Keratinocyte (primary cell): ENCODE measurements around the gene NPM3. TPM values are rescaled to one million over a fixed set of nuclear protein-coding genes. Genes with fewer than 3 reads are reported as not detected.
A peak's percentile ranks its signal among the peaks of the same experiment; 100 is the strongest.

Experiments
- DNase-seq: peaks from one replicate; pipeline ENCODE4 v3.0.0-alpha.2; 2011; ENCODE audit warnings: low read depth, missing footprints, low spot score
- FAIRE-seq: peaks from 2 replicates; lab custom pipeline; 2011; peaks lifted over from hg19 to GRCh38; lab: Jason Lieb, UNC
- H2AFZ ChIP-seq: 2 replicates; pipeline ENCODE4 v1.6.0; 2012; ENCODE audit warnings: low read length, control low read depth, inconsistent platforms; ENCODE audit not compliant: control insufficient read depth
- H3K27ac ChIP-seq: 2 replicates; pipeline ENCODE4 v1.5.1; 2011; ENCODE audit warnings: low read length; ENCODE audit not compliant: control insufficient read depth, insufficient read depth
- H3K27me3 ChIP-seq: 3 replicates; pipeline ENCODE4 v1.6.0; 2011; ENCODE audit warnings: low read length; ENCODE audit not compliant: control insufficient read depth, insufficient read depth; ENCODE audit errors: extremely low read depth
- H3K36me3 ChIP-seq, 2 experiments: 2 replicates in 1 of 2; 3 replicates in 1 of 2; pipeline ENCODE4 v1.5.1; 2011; ENCODE audit warnings: low read length in 2 of 2, mild to moderate bottlenecking in 1 of 2; ENCODE audit not compliant: control insufficient read depth in 2 of 2, insufficient read depth in 2 of 2; ENCODE audit errors: extremely low read depth in 1 of 2
- H3K4me1 ChIP-seq: 3 replicates; pipeline ENCODE4 v1.5.1; 2011; ENCODE audit warnings: low read length; ENCODE audit not compliant: control insufficient read depth, insufficient read depth; ENCODE audit errors: extremely low read depth
- H3K4me2 ChIP-seq: 3 replicates; pipeline ENCODE4 v1.6.0; 2011; ENCODE audit warnings: low read depth, low read length; ENCODE audit not compliant: control insufficient read depth, insufficient read depth; ENCODE audit errors: extremely low read depth
- H3K4me3 ChIP-seq, 3 experiments: fragments of 200-600 bp in 1 of 3; sonication (generic) in 1 of 3; 2 replicates in 2 of 3; 3 replicates in 1 of 3; pipeline ENCODE4 v1.5.1; 2011 to 2016; ENCODE audit warnings: low read length in 3 of 3, mild to moderate bottlenecking in 3 of 3, control low read depth in 2 of 3, inconsistent platforms in 1 of 3, low read depth in 1 of 3, mixed read lengths in 1 of 3, mixed run types in 1 of 3, moderate library complexity in 1 of 3; ENCODE audit not compliant: control insufficient read depth in 2 of 3, insufficient read depth in 2 of 3; ENCODE audit errors: extremely low read depth in 1 of 3
- H3K79me2 ChIP-seq: 2 replicates; pipeline ENCODE4 v1.6.0; 2012; ENCODE audit warnings: low read length; ENCODE audit not compliant: control insufficient read depth, insufficient read depth
- H3K9ac ChIP-seq: 3 replicates; pipeline ENCODE4 v1.6.0; 2011; ENCODE audit warnings: low read length; ENCODE audit not compliant: control insufficient read depth, insufficient read depth; ENCODE audit errors: extremely low read depth
- H3K9me1 ChIP-seq: 3 replicates; pipeline ENCODE4 v1.6.0; 2011; ENCODE audit warnings: low read length; ENCODE audit not compliant: control insufficient read depth, insufficient read depth; ENCODE audit errors: extremely low read depth
- H3K9me3 ChIP-seq: 2 replicates; pipeline ENCODE4 v1.5.1; 2012; ENCODE audit warnings: low read depth, low read length; ENCODE audit not compliant: control insufficient read depth
- H4K20me1 ChIP-seq: 3 replicates; pipeline ENCODE4 v1.6.0; 2011; ENCODE audit warnings: low read length; ENCODE audit not compliant: control insufficient read depth, insufficient read depth; ENCODE audit errors: extremely low read depth
- EZH2 ChIP-seq: IDR thresholded peaks from one replicate; pipeline ENCODE4 v1.6.1; 2012; ENCODE audit warnings: inconsistent platforms, mild to moderate bottlenecking, low read length, moderate library complexity
- dilution Hi-C: fragments of 300-500 bp; cut with MboI; formaldehyde crosslinking; loops from one replicate; pipeline ENCODE4 v1.7.0; 2020; ENCODE audit warnings: low sequenced_read_pairs; ENCODE audit not compliant: extremely low pct_ligation_motif_present
- polyA plus RNA-seq, 5 experiments: library from polyadenylated mRNA; depleted of rRNA in 3 of 5; stranded (reverse) in 3 of 5; stranded (forward) in 1 of 5; unstranded in 1 of 5; fragments of >200 nt; gene quantifications; 1 replicate in 1 of 5; 2 replicates in 3 of 5; 3 replicates in 1 of 5; pipeline versions ENCODE4 v1.2.1 to v1.2.3, GENCODE V29; 2011 to 2012; ENCODE audit warnings: missing spikeins in 2 of 5, low read depth in 1 of 5, low replicate concordance in 1 of 5
- TF ChIP-seq, protein P1 (sequence below), 3 experiments: IDR thresholded peaks in 1 of 3; conservative IDR thresholded peaks in 1 of 3; optimal IDR thresholded peaks in 1 of 3; 2 replicates in 2 of 3; 3 replicates in 1 of 3; pipeline versions ENCODE3 to v1.5.1; 2011; ENCODE audit warnings: low read length in 3 of 3, mild to moderate bottlenecking in 3 of 3, moderate library complexity in 2 of 3, control low read depth in 1 of 3, inconsistent platforms in 1 of 3; ENCODE audit not compliant: insufficient read depth in 2 of 3; ENCODE audit errors: extremely low read depth in 1 of 3

The NPM3 gene
- polyA plus RNA-seq, 1 donor (not counting 4 experiments of a cell fraction or from before 2014, with no cell fraction given) = 77.2 TPM

DNA sequence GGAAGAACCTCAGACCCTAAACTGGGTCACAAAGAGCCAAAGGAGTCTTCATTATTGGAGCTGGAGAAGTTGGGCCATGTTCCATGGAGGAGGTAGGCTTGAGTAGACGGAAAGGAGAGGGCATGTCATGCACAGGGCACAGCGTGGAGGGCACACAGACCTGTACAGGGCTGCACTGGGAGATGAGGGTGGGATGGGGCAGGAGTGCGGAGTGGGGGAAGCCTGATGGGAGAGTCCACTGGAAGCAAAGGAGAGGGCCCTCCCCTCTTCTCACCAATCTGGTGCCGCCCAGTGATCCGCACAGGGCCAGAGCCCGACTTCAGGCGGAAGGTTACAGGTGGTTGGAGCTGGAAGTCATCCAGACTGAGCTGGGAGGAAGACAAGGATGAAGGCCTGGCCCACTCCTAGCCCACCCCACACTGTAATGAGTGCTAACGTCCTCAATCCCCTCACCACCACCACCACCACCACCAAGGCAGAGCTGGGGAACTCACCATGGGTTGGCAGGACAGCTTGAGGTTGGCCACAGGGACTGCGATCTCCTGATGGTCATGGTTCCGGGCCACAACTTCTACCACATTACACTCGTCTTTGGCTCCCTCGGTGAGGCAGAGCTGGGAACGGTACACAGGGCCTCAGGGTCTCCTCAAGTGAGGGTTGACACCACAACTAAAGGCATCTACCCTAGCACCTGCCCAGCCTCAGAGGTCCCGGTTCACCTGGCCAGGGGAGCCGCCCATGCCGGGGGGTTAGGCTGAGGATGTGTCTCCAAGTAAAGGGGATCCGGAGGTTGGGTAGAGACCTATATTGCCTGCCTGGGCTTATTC is 1.0 kb downstream of the NPM3 start:
- no peak for DNase-seq
- H3K4me1 ChIP-seq = peaks cover 51% of the 10 kb centered on the region

GRCh38 chr10:101781655-101781983 is 1.6 kb downstream of the NPM3 start:
- no peak for DNase-seq
- Histone ChIP-seq H3K4me2 (peak overlapping the region; percentile 94), H3K36me3 (peaks cover 16 to 19% of the 10 kb centered on the region in 2 experiments), H3K4me1 (peaks cover 51% of the 10 kb centered on the region), H2AFZ (no peak overlapping the region), H3K4me3 (peak overlapping the region in 1 of 3 experiments; percentile 74), H4K20me1 (peaks cover 18% of the 10 kb centered on the region), H3K9me1 (no peaks in the 10 kb centered on the region), H3K79me2 (peaks cover 11% of the 10 kb centered on the region), H3K27ac (no peak overlapping the region), H3K9ac (no peak overlapping the region), H3K27me3 (peaks cover 18% of the 10 kb centered on the region), H3K9me3 (no peaks in the 10 kb centered on the region)
- no peak for FAIRE-seq
- TF ChIP-seq, protein P1, sequence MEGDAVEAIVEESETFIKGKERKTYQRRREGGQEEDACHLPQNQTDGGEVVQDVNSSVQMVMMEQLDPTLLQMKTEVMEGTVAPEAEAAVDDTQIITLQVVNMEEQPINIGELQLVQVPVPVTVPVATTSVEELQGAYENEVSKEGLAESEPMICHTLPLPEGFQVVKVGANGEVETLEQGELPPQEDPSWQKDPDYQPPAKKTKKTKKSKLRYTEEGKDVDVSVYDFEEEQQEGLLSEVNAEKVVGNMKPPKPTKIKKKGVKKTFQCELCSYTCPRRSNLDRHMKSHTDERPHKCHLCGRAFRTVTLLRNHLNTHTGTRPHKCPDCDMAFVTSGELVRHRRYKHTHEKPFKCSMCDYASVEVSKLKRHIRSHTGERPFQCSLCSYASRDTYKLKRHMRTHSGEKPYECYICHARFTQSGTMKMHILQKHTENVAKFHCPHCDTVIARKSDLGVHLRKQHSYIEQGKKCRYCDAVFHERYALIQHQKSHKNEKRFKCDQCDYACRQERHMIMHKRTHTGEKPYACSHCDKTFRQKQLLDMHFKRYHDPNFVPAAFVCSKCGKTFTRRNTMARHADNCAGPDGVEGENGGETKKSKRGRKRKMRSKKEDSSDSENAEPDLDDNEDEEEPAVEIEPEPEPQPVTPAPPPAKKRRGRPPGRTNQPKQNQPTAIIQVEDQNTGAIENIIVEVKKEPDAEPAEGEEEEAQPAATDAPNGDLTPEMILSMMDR (optimal IDR thresholded peaks at IDR 0.05 in 1 of 3, IDR thresholded peaks at IDR 0.05 in 1 of 3, conservative IDR thresholded peaks at IDR 0.05 in 1 of 3; ENCODE audit: extremely low read depth in 1 of 3, insufficient read depth in 2 of 3, low read length in 3 of 3) = no peak
- no peak for TF ChIP-seq EZH2
- dilution Hi-C loops = no loop called here

More for the DNA sequence above, 1.0 kb downstream of the NPM3 start:
- Histone ChIP-seq H3K9me1 (no peaks in the 10 kb centered on the region), H3K27me3 (peaks cover 13% of the 10 kb centered on the region), H3K9me3 (no peaks in the 10 kb centered on the region), H3K9ac (peak overlapping the region; percentile 94), H3K36me3 (peaks cover 19 to 20% of the 10 kb centered on the region in 2 experiments), H4K20me1 (peaks cover 18% of the 10 kb centered on the region), H3K79me2 (peaks cover 11% of the 10 kb centered on the region), H3K27ac (peak overlapping the region; percentile 74), H3K4me2 (peak overlapping the region; percentile 94), H2AFZ (peak overlapping the region; percentile 86), H3K4me3 (peak overlapping the region; percentile 74 to 88 (median 86))
- no peak for FAIRE-seq
- dilution Hi-C loops = no loop called here
- TF ChIP-seq, protein P1 (optimal IDR thresholded peaks at IDR 0.05 in 1 of 3, IDR thresholded peaks at IDR 0.05 in 1 of 3, conservative IDR thresholded peaks at IDR 0.05 in 1 of 3; ENCODE audit: extremely low read depth in 1 of 3, insufficient read depth in 2 of 3, low read length in 3 of 3) = no peak
- TF ChIP-seq EZH2 = no peak
